Tibial nerve (tissue), 4 donors: Measurements from ENCODE around the gene PTPRG.

Experiments used
- CTCF ChIP-seq, 5 experiments: fragments of 200-600 bp in 3 of 5; fragments of 450-650 bp in 2 of 5; sonication (generic) in 3 of 5; IDR thresholded peaks; one replicate each; pipeline ENCODE4 v1.5.1; 2016 to 2019; ENCODE audit warnings: antibody characterized with exemption in 5 of 5, mild to moderate bottlenecking in 3 of 5, moderate library complexity in 2 of 5
- EP300 ChIP-seq, 2 donors: sonication (generic); formaldehyde crosslinking; IDR thresholded peaks; one replicate each; pipeline ENCODE4 v1.6.1; 2017; ENCODE audit warnings: antibody characterized with exemption in 2 of 2, mild to moderate bottlenecking in 1 of 2
- POLR2A ChIP-seq, 2 donors: fragments of 450-650 bp; IDR thresholded peaks; one replicate each; pipeline ENCODE4 v1.6.1; 2017; ENCODE audit warnings: antibody characterized with exemption in 2 of 2, mild to moderate bottlenecking in 2 of 2, moderate library complexity in 2 of 2

- TF ChIP-seq CTCF (IDR thresholded peaks at IDR 0.05) (no peak), POLR2A (IDR thresholded peaks at IDR 0.05) (no peak), EP300 (IDR thresholded peaks at IDR 0.05) (no peak)
These were observed 85.0 kb downstream of the PTPRG start for GRCh38 chr3:61646360-61646759.
